ENCODE measurements around the gene PTH1R.

Gene PTH1R

GRCh38 chr3:46946856-46947545, 69.5 kb downstream of the PTH1R start:
- peak; percentile 69 for DNase-seq

GRCh38 chr3:46947546-46947901, 70.0 kb downstream of the PTH1R start:
- peaks cover 88% of the 10 kb centered on the region for H3K4me1 Mint-ChIP-seq
- no peaks in the 10 kb centered on the region for H3K9me3 Mint-ChIP-seq
- ATAC-seq (peak; percentile 5), DNase-seq (no peak)
- peak overlapping the region; percentile 67 for H3K4me3 Mint-ChIP-seq
- H3K27me3 Mint-ChIP-seq, result no peaks in the 10 kb centered on the region
- H3K27ac Mint-ChIP-seq, result peak overlapping the region; percentile 93
- peaks cover 29% of the 10 kb centered on the region for H3K36me3 Mint-ChIP-seq (ENCODE audit: low read depth)

More at GRCh38 chr3:46946856-46947545, 69.5 kb downstream of the PTH1R start:
- peak overlapping the region; percentile 67 for H3K4me3 Mint-ChIP-seq
- peaks cover 31% of the 10 kb centered on the region for H3K36me3 Mint-ChIP-seq (ENCODE audit: low read depth)
- H3K27ac Mint-ChIP-seq, result peak overlapping the region; percentile 93
- ATAC-seq, result peak; percentile 79
- H3K27me3 Mint-ChIP-seq, result no peaks in the 10 kb centered on the region
- H3K9me3 Mint-ChIP-seq, result no peaks in the 10 kb centered on the region
- H3K4me1 Mint-ChIP-seq, result peaks cover 86% of the 10 kb centered on the region

- Mint-ChIP-seq H3K27ac (peak overlapping the region; percentile 93), H3K27me3 (no peaks in the 10 kb centered on the region), H3K4me1 (peaks cover 91% of the 10 kb centered on the region), H3K36me3 (ENCODE audit: low read depth) (peaks cover 27% of the 10 kb centered on the region), H3K9me3 (no peaks in the 10 kb centered on the region), H3K4me3 (peak overlapping the region; percentile 67)
- ATAC-seq, result peak; percentile 77
- DNase-seq, result peak; percentile 67
These were observed 70.7 kb downstream of the PTH1R start for GRCh38 chr3:46947981-46948791.

- peak overlapping the region; percentile 93 for H3K27ac Mint-ChIP-seq
- peaks cover 94% of the 10 kb centered on the region for H3K4me1 Mint-ChIP-seq
- DNase-seq, result no peak
- no peaks in the 10 kb centered on the region for H3K9me3 Mint-ChIP-seq
- H3K27me3 Mint-ChIP-seq, result no peaks in the 10 kb centered on the region
- H3K4me3 Mint-ChIP-seq, result peak overlapping the region; percentile 67
- H3K36me3 Mint-ChIP-seq (ENCODE audit: low read depth), result peaks cover 27% of the 10 kb centered on the region
- no peak for ATAC-seq
These were observed 71.5 kb downstream of the PTH1R start for GRCh38 chr3:46948830-46949671.

- no peak for DNase-seq
- Mint-ChIP-seq H3K27ac (peak overlapping the region; percentile 44), H3K4me3 (peak overlapping the region; percentile 10), H3K36me3 (ENCODE audit: low read depth) (peaks cover 31% of the 10 kb centered on the region), H3K27me3 (no peaks in the 10 kb centered on the region), H3K9me3 (no peaks in the 10 kb centered on the region), H3K4me1 (peaks cover 94% of the 10 kb centered on the region)
- no peak for ATAC-seq
These were observed 72.7 kb downstream of the PTH1R start for GRCh38 chr3:46950177-46950576.

GRCh38 chr3:46950650-46951241, 73.2 kb downstream of the PTH1R start:
- DNase-seq, result no peak
- peaks cover 31% of the 10 kb centered on the region for H3K36me3 Mint-ChIP-seq (ENCODE audit: low read depth)
- H3K4me3 Mint-ChIP-seq, result no peak overlapping the region
- H3K9me3 Mint-ChIP-seq, result no peaks in the 10 kb centered on the region
- peak overlapping the region; percentile 65 for H3K27ac Mint-ChIP-seq
- ATAC-seq, result no peak
- H3K4me1 Mint-ChIP-seq, result peaks cover 94% of the 10 kb centered on the region
- no peaks in the 10 kb centered on the region for H3K27me3 Mint-ChIP-seq

- H3K4me1 Mint-ChIP-seq, result peaks cover 94% of the 10 kb centered on the region
- H3K4me3 Mint-ChIP-seq, result peak overlapping the region; percentile 1
- DNase-seq (no peak), ATAC-seq (no peak)
- H3K27me3 Mint-ChIP-seq, result no peaks in the 10 kb centered on the region
- no peaks in the 10 kb centered on the region for H3K9me3 Mint-ChIP-seq
- H3K36me3 Mint-ChIP-seq (ENCODE audit: low read depth), result peaks cover 16% of the 10 kb centered on the region
- peak overlapping the region; percentile 87 for H3K27ac Mint-ChIP-seq
These were observed 75.3 kb downstream of the PTH1R start for GRCh38 chr3:46952813-46953212.

Data from activated naive CD8-positive, alpha-beta T cell treated with anti-CD3 and anti-CD28 coated beads, Interleukin-2, amount 50 U/mL, for 24 hours (primary cell).